Measurements from ENCODE around the gene PTCD1. TPM values are rescaled to one million over a fixed set of nuclear protein-coding genes. Genes with fewer than 3 reads are reported as not detected.
"Not testable (repeated sequence)": the region's sequence is repeated elsewhere in the genome, so short reads cannot be mapped to it uniquely, and the experiment has no call there.

Gene PTCD1
- total RNA-seq, 1 donor from 2014 or later = 5.3 TPM

- DNase-seq (ENCODE audit: low read depth, low spot score) = no peak
Measured at GRCh38 chr7:99389772-99390171, 48.8 kb downstream of the PTCD1 start.

DNA sequence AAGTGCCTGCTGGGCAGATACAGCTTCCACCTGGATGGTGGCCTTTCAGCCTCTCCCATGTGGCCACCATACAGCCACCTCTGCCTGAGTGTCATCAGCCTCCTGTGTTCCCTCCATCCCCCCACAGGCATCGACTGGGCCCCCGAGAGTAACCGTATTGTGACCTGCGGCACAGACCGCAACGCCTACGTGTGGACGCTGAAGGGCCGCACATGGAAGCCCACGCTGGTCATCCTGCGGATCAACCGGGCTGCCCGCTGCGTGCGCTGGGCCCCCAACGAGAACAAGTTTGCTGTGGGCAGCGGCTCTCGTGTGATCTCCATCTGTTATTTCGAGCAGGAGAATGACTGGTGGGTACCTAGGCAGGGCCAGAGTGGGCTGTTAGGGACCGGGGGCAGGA, 50.7 kb downstream of the PTCD1 start:
- no peak for DNase-seq (ENCODE audit: low read depth, low spot score)

DNA sequence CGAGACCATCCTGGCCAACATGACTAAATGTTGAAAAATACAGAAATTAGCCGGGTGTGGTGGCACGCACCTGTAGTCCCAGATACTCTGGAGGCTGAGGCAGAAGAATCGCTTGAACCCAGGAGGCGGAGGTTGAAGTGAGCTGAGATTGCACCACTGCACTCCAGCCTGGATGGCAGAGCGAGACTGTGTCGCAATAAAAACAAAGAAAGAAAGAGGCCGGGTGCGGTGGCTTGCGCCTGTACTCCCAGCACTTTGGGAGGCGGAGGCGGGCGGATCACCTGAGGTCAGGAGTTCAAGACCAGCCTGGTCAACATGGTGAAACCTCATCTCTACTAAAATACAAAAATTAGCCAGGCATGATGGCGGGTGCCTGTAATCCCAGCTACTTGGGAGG, 51.4 kb downstream of the PTCD1 start:
- not testable (repeated sequence) for DNase-seq (ENCODE audit: low read depth, low spot score)

DNA sequence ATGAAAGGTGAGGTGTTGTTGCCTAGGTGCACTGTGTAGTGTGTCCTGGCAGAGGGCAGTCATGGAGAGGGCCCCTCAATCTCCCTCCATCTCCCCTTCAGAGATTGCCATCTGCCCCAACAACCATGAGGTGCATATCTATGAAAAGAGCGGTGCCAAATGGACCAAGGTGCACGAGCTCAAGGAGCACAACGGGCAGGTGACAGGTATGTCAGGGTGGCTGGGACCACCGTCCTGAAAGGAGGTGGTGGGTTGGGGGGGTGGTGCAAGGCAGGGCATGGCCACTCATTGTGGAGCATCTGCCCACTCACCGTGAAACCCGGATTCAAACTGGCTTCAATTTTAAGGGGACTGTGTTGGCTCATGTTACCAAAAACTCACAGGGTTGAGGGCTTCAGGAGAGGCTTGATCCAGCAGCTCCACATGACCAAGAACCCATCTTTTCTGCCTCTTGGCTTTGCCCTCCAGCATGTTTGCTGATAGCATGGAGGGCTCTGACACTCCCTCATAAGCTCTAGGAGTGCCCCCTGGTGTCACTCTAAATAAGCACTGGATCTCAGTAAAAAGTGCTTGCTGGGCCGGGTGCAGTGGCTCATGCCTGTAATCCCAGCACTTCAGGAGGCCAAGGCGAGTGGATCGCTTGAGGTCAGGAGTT, 51.9 kb downstream of the PTCD1 start:
- no peak for DNase-seq (ENCODE audit: low read depth, low spot score)

DNA sequence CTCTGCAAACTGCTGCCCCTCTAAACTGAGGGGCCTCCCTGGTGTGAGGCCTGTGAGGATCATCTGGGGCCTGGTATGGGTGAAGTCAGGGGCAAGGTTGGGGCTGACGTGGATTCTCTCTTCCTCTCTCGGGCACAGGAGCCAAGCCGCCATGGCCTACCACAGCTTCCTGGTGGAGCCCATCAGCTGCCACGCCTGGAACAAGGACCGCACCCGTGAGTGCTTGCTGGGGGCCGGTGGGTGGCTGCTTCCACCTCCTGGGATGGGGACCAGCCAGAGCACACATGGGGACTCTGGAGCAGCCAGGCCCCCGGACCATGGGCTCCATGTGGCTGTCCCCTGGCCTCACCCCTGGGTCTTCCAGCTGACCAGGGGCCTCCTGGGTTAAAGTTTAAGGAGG, 53.0 kb downstream of the PTCD1 start:
- DNase-seq (ENCODE audit: low read depth, low spot score) = no peak

GRCh38 chr7:99384523-99384922, 54.1 kb downstream of the PTCD1 start:
- DNase-seq (ENCODE audit: low read depth, low spot score) = no peak

- DNase-seq (ENCODE audit: low read depth, low spot score) = no peak
Measured at GRCh38 chr7:99383791-99384370, 54.7 kb downstream of the PTCD1 start.

DNA sequence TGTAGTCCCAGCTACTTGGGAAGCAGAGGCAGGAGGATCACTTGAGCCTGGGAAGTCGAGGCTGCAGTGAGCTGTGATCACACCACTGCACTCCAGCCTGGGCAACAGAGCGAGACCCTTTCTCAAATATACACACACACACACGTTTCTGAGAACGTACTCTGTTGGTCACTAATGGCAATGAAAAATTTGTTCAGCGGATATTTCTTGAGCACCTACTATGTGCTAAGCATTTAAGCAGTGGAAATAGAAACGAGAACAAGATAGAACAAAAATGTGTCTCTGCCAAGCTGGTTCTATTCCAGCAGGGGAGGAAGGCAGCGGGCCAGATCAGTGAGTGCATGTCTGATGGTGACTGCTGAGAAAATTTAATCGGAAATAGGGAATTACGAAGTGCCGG, 55.4 kb downstream of the PTCD1 start:
- DNase-seq (ENCODE audit: low read depth, low spot score) = no peak

GRCh38 chr7:99381664-99382075, 56.9 kb downstream of the PTCD1 start:
- DNase-seq (ENCODE audit: low read depth, low spot score) = no peak

DNA sequence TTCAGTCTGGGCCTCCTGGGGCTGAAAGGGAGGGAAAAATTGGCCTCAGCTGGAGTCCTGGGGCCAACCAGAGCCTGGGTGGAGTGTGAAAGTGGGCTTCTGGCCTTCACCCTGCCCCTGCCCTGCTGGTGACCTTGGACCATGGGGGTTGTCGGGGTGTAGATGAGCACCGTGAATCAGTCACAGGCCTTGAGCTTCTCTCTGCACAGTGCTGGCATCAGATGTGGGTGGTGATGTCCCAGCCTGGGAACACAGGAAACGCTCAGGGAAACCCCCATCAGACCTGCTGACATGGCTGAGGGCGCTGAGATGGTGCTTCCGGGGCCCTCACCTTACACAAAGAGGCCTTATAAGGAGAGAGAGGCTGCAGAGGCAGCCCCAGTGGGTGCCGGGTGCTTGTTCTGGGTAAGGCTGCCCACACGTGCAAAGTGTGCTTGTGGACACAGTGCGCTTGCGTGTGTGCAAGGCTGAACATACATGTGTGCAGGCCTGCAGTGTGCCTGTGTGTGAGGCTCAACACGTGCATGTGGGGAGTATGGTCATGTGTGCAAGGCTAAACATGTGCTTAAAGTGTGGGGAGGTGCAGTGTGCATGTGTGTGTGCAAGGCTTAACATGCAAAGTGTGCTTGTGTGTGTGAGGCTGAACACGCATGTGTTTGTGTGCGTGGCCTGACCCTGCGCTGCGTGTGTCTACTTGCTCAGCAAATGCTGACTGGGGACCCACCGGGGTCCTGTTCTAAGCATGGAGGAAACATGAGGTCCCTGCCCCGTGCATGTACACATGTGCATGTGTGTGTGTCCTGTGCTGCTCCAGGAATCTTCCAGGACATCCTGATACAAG, 57.6 kb downstream of the PTCD1 start:
- no peak for DNase-seq (ENCODE audit: low read depth, low spot score)

DNA sequence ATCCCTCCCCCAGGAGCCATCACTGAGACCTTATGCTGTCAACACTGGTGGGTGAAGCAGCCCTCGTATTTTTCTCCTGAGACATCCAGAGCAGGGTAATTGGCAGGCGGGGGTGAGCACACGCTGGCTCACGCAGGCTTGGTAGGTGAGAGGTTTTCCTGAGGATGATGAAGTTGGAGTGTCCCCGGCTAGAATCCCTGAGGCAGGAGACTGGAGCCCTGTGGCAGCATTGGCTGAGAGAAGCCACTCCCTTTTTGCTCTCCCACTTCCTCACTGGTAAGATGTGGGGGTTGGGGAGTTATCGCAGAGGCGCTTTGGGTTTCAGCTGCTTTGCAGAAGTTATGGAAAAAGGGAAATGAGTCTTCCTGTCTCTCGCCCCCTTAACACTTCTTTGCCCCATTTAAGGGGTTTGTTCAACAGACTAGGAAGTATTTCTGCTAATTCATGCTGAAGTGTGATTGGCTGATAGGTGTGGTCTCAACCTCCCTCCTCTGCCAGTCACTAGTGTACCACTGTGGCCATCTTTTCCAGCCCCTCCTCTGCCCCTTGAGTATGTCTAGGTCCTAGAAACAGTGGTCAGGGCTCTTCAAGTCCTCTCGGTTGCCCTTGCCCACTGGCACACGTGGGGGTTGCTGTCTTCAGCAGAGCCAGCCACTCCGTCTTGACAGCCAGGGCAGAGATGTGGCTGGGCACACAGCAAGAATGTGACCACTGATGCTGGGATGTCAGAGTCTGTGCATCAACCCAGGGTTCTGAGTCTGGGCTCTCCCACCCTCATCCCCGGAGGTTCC, 58.4 kb downstream of the PTCD1 start:
- DNase-seq (ENCODE audit: low read depth, low spot score) = peak; percentile 43

DNA sequence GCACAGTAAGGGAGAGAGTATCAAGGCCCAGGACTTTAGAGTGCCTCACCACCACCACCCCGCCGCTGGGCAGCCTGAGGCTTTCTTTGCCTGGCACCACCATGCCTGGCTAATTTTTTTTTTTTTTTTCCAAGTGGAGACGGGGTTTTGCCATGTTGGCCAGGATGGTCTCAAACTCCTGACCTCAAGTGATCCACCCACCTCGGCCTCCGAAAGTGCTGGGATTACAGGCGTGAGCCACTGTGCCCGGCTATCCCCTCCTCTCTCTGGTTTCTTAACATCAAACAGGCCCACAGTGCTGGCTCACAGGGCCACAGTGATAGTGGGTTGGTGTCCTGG, 58.9 kb downstream of the PTCD1 start:
- DNase-seq (ENCODE audit: low read depth, low spot score) = not testable (repeated sequence)

DNA sequence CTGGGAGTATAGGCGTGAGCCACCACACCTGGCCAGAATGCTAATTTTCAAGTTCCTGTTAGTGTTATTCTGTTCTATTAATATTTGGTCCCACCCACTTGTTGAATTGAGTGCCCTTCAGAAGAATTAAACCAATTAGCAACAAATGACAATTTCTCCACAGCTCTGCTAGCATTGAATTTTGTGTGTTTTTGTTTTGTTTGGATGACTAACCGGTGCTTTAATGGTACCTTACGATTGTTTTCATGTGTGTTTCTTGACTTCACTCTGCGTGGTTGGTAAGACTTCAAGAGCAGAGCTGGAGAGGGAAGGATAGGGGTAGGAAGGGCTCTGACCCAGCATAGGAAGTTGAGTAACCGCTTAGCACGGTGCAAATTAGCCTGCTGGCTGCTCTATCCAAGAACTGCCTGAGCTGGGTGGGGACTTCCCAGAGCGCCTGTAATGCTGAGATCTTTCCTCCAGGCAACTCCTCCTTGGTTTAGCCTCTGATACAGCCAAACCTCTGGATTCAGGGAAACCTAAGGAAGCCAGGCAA, 59.5 kb downstream of the PTCD1 start:
- peak; percentile 94 for DNase-seq (ENCODE audit: low read depth, low spot score)

DNA sequence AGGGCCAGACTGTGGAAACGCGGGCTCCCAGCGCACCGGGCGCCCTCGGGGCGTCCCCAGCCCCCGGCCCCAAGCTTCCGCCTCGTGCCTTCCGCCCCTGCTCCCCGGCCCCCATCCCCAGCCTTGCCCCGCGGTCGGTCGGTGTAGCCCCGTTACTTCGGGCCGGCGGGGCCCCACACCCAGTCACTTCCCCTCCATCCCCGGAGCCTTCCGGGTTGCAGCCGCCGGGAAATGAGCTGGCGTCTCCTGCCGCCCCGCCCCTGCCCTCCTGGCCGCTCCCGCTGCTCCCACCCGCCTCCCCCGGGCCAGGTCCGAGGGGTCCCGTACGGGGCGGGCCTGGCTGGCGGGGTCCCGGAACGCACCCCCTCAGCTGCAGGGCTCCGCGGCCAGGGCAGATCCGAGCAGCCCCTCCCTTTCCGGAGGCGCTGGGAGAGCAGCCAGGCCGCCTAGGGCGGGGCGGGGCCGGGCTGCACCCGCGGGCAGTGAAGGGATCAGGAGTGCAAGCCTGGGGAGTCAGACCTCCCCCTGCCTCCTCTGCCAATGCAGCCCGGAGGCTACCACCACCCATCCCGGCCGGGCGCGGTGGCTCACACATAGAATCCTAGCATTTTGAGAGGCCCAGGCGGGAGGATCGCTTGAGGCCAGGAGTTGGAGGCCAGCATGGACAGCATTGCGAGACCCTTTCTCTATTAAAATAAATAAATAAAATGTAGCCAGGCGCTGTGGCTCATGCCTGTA, 63.4 kb downstream of the PTCD1 start:
- DNase-seq (ENCODE audit: low read depth, low spot score) = peak; percentile 45

DNA sequence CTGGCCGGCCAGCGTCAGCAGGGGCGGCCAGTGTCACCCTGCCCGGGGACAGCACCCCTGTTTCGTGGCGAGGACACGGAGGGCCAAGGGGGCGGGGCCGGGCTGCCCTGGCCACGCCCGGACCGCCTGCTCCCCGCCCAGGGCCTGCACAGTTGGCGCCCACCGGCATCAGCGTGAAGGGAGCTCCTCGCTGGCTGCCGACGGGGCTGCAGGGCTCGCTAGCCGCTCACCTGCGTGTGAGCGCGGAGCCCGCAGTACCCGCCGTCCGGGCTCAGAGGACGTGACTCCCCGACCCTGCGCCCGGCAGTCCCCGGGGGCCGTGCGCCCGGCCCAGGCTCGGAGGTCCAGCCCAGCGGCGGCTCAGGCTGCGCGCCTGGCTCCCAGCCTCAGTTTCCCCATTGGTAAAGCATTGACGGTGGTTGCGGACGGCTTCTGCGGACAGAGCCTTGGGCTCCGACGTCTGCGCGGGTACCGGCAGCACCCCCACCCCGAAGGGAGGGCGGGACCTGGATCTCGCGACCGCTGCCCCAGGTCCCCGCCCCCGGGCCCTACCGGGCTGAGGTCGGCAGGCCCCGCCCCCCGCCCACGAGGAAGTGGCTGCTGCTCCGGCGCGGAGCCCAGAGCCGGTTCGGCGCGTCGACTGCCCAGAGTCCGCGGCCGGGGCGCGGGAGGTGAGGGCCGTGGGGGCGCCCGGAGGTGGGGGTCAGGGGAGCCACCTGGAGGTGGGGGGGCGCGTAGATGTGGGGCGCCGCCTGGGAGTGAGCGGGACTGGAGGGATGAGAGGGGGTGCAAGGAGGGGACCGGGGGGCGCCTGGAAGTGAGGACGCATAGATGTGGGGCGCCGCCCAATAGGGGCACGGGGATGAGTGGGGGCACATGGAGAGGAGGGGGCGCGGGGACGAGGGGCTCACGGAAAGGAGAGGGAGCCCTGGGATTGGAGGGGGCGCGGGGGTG, 64.2 kb downstream of the PTCD1 start, which contains the start of gene ARPC1B:
ARPC1B (plus strand) TSS at position 620 of the 954 bp plus-strand sequence. CDS start 10,985 bp downstream, outside the sequence.
- DNase-seq (ENCODE audit: low read depth, low spot score) = no peak

DNA sequence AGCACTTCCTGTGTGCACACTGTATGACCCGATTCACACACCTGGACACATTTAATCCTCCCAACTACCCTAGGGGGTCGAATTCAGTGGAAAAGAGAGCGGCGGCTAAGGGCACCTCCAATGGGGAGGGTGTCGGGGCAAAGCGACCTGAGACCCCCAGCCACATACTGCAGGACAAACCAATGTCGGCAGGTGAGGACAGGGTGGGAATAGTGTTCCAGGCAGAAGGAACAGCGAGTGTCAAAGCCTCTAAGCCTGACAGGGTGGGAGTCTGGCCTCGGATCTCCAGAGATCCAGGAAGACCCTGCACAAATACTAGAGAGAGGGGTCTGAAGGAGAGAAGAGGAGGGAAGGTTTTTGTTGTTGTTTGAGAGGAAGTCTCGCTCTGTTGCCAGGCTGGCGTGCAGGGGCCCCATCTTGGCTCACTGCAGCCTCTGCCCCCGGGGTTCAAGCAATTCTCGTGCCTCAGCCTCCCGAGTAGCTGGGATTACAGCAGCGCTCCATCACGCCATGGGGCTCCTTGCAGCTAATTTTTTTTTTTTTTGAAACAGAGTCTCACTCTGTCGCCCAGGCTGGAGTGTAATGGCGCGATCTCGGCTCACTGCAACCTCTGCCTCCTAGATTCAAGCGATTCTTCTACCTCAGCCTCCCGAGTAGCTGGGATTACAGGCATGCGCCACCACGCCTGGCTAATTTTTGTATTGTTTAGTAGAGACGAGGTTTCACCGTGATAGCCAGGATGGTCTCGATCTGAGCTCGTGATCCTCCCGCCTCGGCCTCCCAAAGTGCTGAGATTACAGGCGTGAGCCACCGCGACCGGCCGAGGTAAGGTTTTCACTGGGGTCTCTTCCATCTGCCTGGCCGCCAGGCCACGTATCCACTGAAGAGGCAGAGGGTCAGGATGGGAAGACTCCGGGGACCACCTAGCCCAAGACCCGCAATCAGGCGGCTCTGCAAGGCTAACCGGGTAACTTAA, 65.2 kb downstream of the PTCD1 start:
- DNase-seq (ENCODE audit: low read depth, low spot score) = no peak

- DNase-seq (ENCODE audit: low read depth, low spot score) = no peak
Measured at GRCh38 chr7:99372275-99373090, 66.1 kb downstream of the PTCD1 start.

Data from pulmonary artery endothelial cell (primary cell).